Progenitor cell of endocrine pancreas (in vitro differentiated cells): ENCODE results near the gene ATP11B. TPM values are rescaled to one million over a fixed set of nuclear protein-coding genes. Genes with fewer than 3 reads are reported as not detected.

Experiments used
- DNase-seq: peaks from one replicate; pipeline ENCODE4 v3.0.0; 2021; ENCODE audit warnings: low spot score; ENCODE audit not compliant: unreplicated experiment
- H3K27ac Mint-ChIP-seq: 2 replicates; pipeline ENCODE4 v1.8.0; 2021; ENCODE audit warnings: mild to moderate bottlenecking, moderate library complexity, mixed read lengths
- H3K27me3 Mint-ChIP-seq: 2 replicates; pipeline ENCODE4 v1.8.0; 2021; ENCODE audit warnings: mixed read lengths
- H3K36me3 Mint-ChIP-seq: 2 replicates; pipeline ENCODE4 v1.8.0; 2022; ENCODE audit warnings: mixed read lengths; ENCODE audit not compliant: insufficient read depth
- H3K4me1 Mint-ChIP-seq: 2 replicates; pipeline ENCODE4 v1.8.0; 2021; ENCODE audit warnings: low read depth, mixed read lengths
- H3K4me3 Mint-ChIP-seq: 2 replicates; pipeline ENCODE4 v1.8.0; 2021; ENCODE audit warnings: low read depth, mild to moderate bottlenecking, moderate library complexity, mixed read lengths
- H3K9me3 Mint-ChIP-seq: 2 replicates; pipeline ENCODE4 v1.8.0; 2021; ENCODE audit warnings: low read depth, mixed read lengths
- long read RNA-seq: library from polyadenylated mRNA; unstranded; transcript quantifications from one replicate; pipeline ENCODE4 v2.0.0, GENCODE V29; 2020
- total RNA-seq: library from RNA; stranded (reverse); gene quantifications from 2 replicates; pipeline ENCODE4 v1.2.1, GENCODE V29; 2021
- TF ChIP-seq, protein P1 (sequence below): fragments of 200-600 bp; sonication (generic); IDR thresholded peaks from one replicate; pipeline ENCODE4 v1.5.0; 2021; ENCODE audit warnings: antibody characterized with exemption, mild to moderate bottlenecking; ENCODE audit not compliant: unreplicated experiment

The ATP11B gene
- total RNA-seq = 119 and 127 TPM in 2 replicates
- long read RNA-seq, full-length matches to known transcripts = 4 of 25 reads
- long read RNA-seq, partial matches to known transcripts = 14 of 25 reads
- long read RNA-seq, other reads (novel, unspliced or antisense) = 7 of 25 reads

- Mint-ChIP-seq H3K9me3 (no peaks in the 10 kb centered on the region), H3K27me3 (peaks cover 5% of the 10 kb centered on the region), H3K4me3 (peak within 1 kb of the TSS; percentile 97), H3K4me1 (peaks cover 23% of the 10 kb centered on the region), H3K36me3 (peaks cover 2% of the 10 kb centered on the region), H3K27ac (peak within 1 kb of the TSS; percentile 98)
- TF ChIP-seq, protein P1, sequence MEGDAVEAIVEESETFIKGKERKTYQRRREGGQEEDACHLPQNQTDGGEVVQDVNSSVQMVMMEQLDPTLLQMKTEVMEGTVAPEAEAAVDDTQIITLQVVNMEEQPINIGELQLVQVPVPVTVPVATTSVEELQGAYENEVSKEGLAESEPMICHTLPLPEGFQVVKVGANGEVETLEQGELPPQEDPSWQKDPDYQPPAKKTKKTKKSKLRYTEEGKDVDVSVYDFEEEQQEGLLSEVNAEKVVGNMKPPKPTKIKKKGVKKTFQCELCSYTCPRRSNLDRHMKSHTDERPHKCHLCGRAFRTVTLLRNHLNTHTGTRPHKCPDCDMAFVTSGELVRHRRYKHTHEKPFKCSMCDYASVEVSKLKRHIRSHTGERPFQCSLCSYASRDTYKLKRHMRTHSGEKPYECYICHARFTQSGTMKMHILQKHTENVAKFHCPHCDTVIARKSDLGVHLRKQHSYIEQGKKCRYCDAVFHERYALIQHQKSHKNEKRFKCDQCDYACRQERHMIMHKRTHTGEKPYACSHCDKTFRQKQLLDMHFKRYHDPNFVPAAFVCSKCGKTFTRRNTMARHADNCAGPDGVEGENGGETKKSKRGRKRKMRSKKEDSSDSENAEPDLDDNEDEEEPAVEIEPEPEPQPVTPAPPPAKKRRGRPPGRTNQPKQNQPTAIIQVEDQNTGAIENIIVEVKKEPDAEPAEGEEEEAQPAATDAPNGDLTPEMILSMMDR = no peak
- no peak for DNase-seq
Measured at GRCh38 chr3:182792901-182793662, at the start of gene ATP11B. Gene ATP11B, plus strand, starts transcription at chr3:182793504. Its CDS starts 256 bp downstream, at chr3:182793760.

DNA sequence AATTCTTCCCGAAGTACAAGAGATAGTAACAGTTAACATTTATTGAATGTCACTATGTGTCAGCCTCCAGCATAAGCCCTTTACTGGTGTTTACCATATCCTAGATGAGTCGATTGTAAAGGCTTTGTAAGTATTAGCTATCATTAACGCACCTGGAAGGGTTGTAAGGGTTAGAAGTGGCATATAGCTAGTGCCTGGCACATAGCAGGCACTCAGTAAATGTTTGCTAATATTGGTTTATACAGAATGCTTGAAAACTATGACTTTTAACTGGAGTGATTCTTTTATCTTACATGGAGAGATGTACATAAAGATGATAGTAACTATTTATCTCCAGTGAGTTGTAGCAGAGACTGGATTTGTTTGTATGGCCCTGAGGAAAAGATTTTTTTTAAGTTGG lies 46.3 kb upstream of the ATP11B start:
- TF ChIP-seq, protein P1 = no peak
- H3K36me3 Mint-ChIP-seq = no peaks in the 10 kb centered on the region
- H3K4me1 Mint-ChIP-seq = peaks cover 24% of the 10 kb centered on the region
- no peak overlapping the region for H3K4me3 Mint-ChIP-seq
- no peaks in the 10 kb centered on the region for H3K27me3 Mint-ChIP-seq
- peak overlapping the region; percentile 4 for H3K27ac Mint-ChIP-seq
- no peaks in the 10 kb centered on the region for H3K9me3 Mint-ChIP-seq
- DNase-seq = no peak

DNA sequence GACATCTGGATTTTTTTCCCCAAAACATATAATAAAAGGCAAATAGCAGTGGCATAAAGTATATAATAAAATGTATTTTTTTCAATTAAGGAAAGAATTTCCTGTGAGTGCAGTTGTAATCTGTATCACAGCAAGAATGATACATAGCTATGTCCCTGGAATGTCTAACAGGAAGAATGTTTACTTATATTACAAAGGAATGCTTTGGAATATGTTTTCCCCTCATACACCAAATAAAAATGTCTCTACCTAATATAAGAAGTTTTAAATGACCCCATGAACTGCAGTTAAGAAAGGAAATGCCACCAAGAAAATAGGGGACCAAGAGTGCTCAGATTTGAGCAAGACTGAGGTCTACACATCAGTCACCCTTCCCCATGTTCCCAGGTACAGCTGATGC lies 38.0 kb upstream of the ATP11B start:
- Mint-ChIP-seq H3K27me3 (no peaks in the 10 kb centered on the region), H3K4me1 (peaks cover 26% of the 10 kb centered on the region), H3K36me3 (no peaks in the 10 kb centered on the region), H3K4me3 (no peak overlapping the region), H3K27ac (peak overlapping the region; percentile 55), H3K9me3 (peaks cover 5% of the 10 kb centered on the region)
- TF ChIP-seq, protein P1 = no peak
- no peak for DNase-seq

DNA sequence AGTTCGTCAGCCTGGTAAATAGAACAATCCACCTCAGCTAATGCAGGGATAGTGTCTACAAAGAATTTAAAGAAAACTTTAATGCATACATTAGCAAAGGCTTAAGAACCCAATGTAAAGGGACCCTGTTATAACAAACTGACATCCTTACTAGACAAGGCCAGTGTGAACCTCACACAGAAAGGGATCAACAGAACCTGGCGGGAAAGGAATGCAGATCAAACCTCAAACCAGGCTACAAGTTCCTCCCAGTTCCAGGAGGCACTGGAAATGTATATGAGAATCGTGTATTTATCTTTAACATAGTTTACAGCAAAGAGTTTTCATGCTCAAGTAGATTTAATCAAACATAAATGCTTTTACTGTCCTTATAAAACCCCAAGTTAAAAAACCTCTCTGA lies 37.6 kb upstream of the ATP11B start:
- TF ChIP-seq, protein P1 = no peak
- H3K27me3 Mint-ChIP-seq = no peaks in the 10 kb centered on the region
- no peak overlapping the region for H3K4me3 Mint-ChIP-seq
- H3K27ac Mint-ChIP-seq = peak overlapping the region; percentile 55
- peaks cover 29% of the 10 kb centered on the region for H3K4me1 Mint-ChIP-seq
- no peak for DNase-seq
- peaks cover 5% of the 10 kb centered on the region for H3K9me3 Mint-ChIP-seq
- H3K36me3 Mint-ChIP-seq = no peaks in the 10 kb centered on the region

DNA sequence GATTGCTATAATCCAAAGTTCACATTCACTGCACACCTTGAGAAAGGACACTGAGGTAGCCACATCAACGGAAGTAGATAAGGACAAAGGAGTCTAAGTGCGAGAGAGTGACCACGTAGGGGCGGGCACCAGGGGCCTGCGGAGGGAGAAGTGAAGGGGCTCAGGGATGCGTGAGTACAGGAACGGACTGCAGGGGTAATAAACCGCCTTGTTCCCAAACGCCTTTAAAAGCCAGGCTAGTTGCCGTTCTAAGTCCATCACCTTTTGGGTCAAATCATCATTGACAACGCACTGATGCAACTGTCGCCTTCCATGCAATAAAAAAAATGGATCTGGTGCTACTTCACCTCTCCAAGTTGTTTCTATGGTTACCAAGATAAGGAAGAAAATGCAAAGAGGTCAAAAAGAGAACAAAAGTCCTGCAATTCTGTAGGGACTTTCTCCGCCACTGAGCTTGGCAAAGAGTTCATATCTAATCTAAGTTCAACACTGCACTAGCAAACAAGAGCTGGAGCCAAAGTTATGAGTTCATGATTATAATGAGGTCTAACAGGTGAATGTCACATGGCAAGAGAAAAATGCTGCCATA lies 32.6 kb upstream of the ATP11B start:
- H3K4me3 Mint-ChIP-seq = no peak overlapping the region
- TF ChIP-seq, protein P1 = no peak
- H3K27ac Mint-ChIP-seq = peak overlapping the region; percentile 92
- DNase-seq = peak; percentile 27
- peaks cover 49% of the 10 kb centered on the region for H3K4me1 Mint-ChIP-seq
- H3K9me3 Mint-ChIP-seq = peaks cover 4% of the 10 kb centered on the region
- H3K27me3 Mint-ChIP-seq = no peaks in the 10 kb centered on the region
- H3K36me3 Mint-ChIP-seq = no peaks in the 10 kb centered on the region
